Right ventricle myocardium inferior (tissue), 1 donor: ENCODE results near the gene PIF1. TPM values are rescaled to one million over a fixed set of nuclear protein-coding genes. Genes with fewer than 3 reads are reported as not detected.
A peak's percentile ranks its signal among the peaks of the same experiment; 100 is the strongest.

ENCODE experiments used
- ATAC-seq: fragments of 200-7000 bp; cut with Tn5 transposase; one replicate; pipeline ENCODE4 v1.9.1; 2020; ENCODE audit warnings: mild to moderate bottlenecking, moderate library complexity
- DNase-seq: peaks from one replicate; pipeline ENCODE4 v3.0.0; 2021; ENCODE audit errors: missing footprints
- intact Hi-C: fragments of 100-400 bp; cut with DNase I; formaldehyde crosslinking; loops from one replicate; pipeline ENCODE4 v1.11.0; 2022
- total RNA-seq: library from RNA; stranded (reverse); fragmentation: NEBNext Ultra II Directional; extraction: Animal tissue kit (Norgen Biotek cat#: 25700); gene quantifications from one replicate; pipeline ENCODE4 v1.2.1, GENCODE V29; 2021
- donor health status: DM: no; HTN: yes; CAD: no; lungs with severe emphysema.

PIF1 gene
- total RNA-seq, 1 donor from 2014 or later, result 0.73 TPM

DNA sequence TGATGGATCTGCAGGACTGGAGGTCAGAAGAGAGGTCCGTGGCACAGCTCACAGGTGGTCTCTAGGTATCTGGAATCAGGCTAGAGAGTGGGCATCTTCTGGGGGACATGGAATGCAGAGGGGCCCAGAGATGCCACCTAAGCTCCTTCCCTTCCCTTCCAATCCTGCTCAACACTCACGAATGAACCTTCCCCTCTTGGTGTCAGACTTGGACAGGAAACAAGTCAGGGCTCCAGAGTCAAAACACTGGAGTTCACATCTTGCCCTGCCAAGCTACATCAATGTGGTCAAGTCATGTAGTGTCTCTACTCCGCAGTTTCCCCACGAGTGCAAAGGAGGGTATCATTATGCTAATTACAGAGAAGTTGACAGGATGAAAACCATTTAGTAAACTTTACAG, 34.0 kb downstream of the PIF1 start:
- DNase-seq, result no peak
- no peak for ATAC-seq
- intact Hi-C loops, result no loop called here

- intact Hi-C loops, result no loop called here
These were observed 41.7 kb downstream of the PIF1 start for GRCh38 chr15:64783796-64784195.

DNA sequence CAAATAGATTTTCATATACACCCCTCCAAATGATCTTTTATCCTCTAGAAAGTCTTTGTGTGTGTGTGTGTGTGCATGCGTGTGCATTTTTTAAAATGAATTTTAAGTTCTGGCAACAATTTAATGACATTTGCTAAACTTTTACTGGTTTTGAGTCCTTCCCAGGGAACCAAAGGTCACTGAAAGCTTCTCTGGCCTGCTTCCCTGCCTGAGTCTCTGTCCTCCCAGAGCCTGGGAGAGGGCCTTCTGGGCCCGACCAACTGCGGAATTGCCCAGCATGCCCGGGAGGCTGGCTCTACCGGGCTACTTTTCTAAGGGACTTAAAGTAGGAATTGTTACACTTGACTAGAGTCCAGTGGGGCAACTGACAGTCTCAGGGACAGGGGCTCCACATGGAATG, 42.7 kb downstream of the PIF1 start:
- ATAC-seq (no peak), DNase-seq (no peak)
- intact Hi-C loops, result no loop called here

More at GRCh38 chr15:64783796-64784195, 41.7 kb downstream of the PIF1 start:
- no peak for DNase-seq
- ATAC-seq, result no peak

DNA sequence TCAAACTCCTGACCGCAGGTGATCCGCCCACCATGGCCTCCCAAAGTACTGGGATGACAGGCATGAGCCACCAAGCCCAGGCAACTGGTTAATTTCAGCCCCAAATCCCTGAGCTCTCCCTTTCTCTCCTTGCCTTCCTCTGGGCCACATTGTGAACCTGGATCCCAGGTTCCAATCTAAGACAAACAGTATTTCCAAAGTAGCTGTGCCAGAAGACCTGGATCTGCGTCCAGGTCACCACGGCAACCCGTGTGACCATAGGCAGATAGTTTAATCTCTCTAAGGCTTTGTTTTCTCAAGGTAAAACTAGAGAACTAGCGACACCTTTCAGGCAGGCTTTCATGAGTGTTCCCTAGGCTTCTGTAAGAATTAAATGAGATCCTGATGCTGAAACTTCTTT, 44.1 kb downstream of the PIF1 start:
- intact Hi-C loops, result no loop called here
- ATAC-seq (no peak), DNase-seq (no peak)

- no peak for ATAC-seq
- no peak for DNase-seq
- intact Hi-C loops, result no loop called here
These were observed 44.8 kb downstream of the PIF1 start for GRCh38 chr15:64780600-64781156.

GRCh38 chr15:64779630-64780029, 45.8 kb downstream of the PIF1 start:
- DNase-seq, result no peak

GRCh38 chr15:64779024-64779423, 46.4 kb downstream of the PIF1 start:
- no peak for DNase-seq
- intact Hi-C loops, result loop anchor here (5.0 kb wide), 1 partner anchor 37 kb away; no protein-coding TSS in a partner anchor
- no peak for ATAC-seq

More at GRCh38 chr15:64779630-64780029, 45.8 kb downstream of the PIF1 start:
- intact Hi-C loops, result loop anchor here (5.0 kb wide), 1 partner anchor 37 kb away; no protein-coding TSS in a partner anchor
- no peak for ATAC-seq

DNA sequence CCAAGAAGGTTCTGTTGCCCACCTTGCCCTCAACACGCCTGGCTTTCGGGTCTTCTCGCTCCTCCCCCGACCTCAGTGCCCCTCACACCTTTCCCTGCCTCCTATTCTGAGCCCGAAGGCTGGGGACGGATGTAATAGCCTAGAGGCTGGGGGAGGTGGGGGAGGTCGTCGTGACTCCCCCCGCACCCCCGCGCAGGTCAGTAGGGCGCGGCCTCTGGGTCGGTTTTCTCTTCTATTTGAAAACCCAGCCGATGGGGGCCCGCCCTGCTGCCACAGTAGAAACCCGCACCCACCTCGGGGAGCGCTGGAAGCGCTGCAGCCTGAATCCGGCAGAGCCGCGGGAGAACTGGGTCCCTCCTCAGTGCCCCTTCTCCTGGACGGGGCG, 49.1 kb downstream of the PIF1 start:
- intact Hi-C loops, result loop anchor here (5.0 kb wide), 1 partner anchor 34 kb away; no protein-coding TSS in a partner anchor
- ATAC-seq (no peak), DNase-seq (no peak)

GRCh38 chr15:64775551-64776401, 49.7 kb downstream of the PIF1 start, which contains the start of gene RBPMS2:
Gene RBPMS2 (minus strand): TSS chr15:64775589. CDS start chr15:64775319, 270 bp downstream.
- ATAC-seq, result peak; percentile 58
- intact Hi-C loops, result loop anchor here (5.0 kb wide), 1 partner anchor 33 kb away; no protein-coding TSS in a partner anchor
- DNase-seq, result no peak

GRCh38 chr15:64774629-64775493, 50.6 kb downstream of the PIF1 start:
- DNase-seq (no peak), ATAC-seq (peak; percentile 51)
- intact Hi-C loops, result loop anchor here (5.0 kb wide), 2 partner anchors 32 to 33 kb away; no protein-coding TSS in a partner anchor

GRCh38 chr15:64774037-64774628, 51.3 kb downstream of the PIF1 start:
- ATAC-seq, result peak; percentile 40
- intact Hi-C loops, result loop anchor here (5.0 kb wide), 1 partner anchor 33 kb away; no protein-coding TSS in a partner anchor

GRCh38 chr15:64773606-64774005, 51.8 kb downstream of the PIF1 start:
- ATAC-seq, result no peak
- intact Hi-C loops, result loop anchor here (5.0 kb wide), 1 partner anchor 34 kb away; no protein-coding TSS in a partner anchor

More at GRCh38 chr15:64774037-64774628, 51.3 kb downstream of the PIF1 start:
- DNase-seq, result no peak

DNA sequence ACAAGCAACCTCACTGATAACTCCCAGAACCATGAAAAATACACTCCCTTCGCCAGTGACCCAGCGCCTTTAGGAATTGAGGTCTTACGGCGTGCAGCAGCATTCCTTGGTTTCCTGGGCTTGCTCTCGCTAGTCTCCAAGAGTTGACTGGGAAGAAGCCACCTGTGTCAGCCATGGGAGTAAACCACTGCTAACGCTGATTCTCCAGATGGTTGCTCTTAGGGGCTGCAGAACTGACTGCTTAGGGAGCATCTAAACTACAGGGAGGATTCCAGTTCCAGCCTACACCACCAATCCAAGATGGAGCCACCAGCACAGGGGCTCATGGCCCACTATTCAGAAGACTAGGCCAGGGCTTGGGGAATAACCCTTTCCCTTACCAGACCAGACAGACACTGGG, 52.5 kb downstream of the PIF1 start:
- intact Hi-C loops, result loop anchor here (5.0 kb wide), 1 partner anchor 34 kb away; no protein-coding TSS in a partner anchor
- ATAC-seq (no peak), DNase-seq (no peak)

More at GRCh38 chr15:64773606-64774005, 51.8 kb downstream of the PIF1 start:
- no peak for DNase-seq

DNA sequence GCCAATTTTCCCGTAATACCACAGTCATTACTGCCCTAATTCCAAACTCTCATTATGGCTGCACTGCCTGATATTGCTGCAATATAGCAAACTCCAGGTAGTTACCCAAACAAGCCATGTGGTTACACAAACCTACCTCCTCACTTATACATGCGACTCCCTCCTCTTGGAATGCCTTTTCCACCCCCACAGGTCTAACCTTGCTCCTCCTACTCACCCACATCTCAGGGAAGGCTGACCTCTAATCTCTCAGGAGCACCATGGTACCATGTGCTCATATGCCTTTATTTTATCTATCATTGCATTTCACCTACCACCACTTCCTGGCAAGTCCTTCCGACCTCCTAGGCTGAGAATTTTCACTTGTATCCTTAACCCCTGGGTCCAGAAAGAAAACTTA, 53.0 kb downstream of the PIF1 start:
- DNase-seq (no peak), ATAC-seq (no peak)
- intact Hi-C loops, result loop anchor here (5.0 kb wide), 1 partner anchor 35 kb away; no protein-coding TSS in a partner anchor

DNA sequence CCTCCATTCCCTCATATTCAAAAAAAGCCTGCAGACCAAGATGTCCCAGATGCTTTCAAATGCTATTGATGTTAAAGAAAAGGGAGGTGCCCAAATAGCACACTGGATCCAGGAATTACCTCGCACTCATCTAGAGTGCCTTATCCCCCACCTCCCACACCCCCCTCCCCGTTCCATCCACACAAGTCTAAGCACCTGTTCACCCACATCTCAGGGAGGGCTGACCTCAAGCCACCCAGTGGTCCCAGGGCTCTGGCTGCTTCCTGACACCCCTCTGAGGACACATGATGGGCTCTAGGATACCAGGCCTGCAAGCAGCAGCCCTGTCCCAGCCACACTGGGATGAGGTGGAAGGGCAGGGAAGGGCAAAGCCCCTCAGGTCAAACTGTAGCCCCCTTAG, 54.8 kb downstream of the PIF1 start:
- ATAC-seq (no peak), DNase-seq (no peak)
- intact Hi-C loops, result loop anchor here (5.0 kb wide), 1 partner anchor 37 kb away; no protein-coding TSS in a partner anchor

DNA sequence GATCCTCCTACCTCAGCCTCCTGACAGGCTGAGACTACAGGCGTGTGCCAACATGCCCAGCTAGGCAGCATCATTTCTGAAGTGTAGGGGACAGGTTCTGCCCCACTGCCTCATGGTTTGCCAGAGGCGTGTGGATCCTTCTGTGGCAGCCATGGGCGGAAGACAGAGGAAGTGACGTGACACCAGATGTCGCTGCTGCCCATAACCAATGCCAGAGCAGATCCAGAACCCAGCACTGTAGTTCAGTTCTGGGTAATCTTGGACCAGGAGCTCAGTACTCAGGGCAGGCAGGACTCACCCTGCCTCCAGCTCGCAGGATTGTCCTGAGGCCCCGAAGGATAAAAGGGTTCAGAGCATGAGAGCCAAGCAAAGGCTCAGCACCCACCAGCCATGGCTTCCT, 58.2 kb downstream of the PIF1 start:
- intact Hi-C loops, result no loop called here
- DNase-seq, result no peak
- ATAC-seq, result no peak

GRCh38 chr15:64766058-64766457, 59.4 kb downstream of the PIF1 start:
- DNase-seq, result no peak
- intact Hi-C loops, result no loop called here
- ATAC-seq, result peak; percentile 17
